GM18526 (cell line): ENCODE results near the gene TBXAS1.

Experiments
- POLR2A ChIP-seq: IDR thresholded peaks from 3 replicates; pipeline ENCODE4 v1.6.1; 2011; ENCODE audit not compliant: insufficient read length; ENCODE audit errors: extremely low read depth

The TBXAS1 gene

DNA sequence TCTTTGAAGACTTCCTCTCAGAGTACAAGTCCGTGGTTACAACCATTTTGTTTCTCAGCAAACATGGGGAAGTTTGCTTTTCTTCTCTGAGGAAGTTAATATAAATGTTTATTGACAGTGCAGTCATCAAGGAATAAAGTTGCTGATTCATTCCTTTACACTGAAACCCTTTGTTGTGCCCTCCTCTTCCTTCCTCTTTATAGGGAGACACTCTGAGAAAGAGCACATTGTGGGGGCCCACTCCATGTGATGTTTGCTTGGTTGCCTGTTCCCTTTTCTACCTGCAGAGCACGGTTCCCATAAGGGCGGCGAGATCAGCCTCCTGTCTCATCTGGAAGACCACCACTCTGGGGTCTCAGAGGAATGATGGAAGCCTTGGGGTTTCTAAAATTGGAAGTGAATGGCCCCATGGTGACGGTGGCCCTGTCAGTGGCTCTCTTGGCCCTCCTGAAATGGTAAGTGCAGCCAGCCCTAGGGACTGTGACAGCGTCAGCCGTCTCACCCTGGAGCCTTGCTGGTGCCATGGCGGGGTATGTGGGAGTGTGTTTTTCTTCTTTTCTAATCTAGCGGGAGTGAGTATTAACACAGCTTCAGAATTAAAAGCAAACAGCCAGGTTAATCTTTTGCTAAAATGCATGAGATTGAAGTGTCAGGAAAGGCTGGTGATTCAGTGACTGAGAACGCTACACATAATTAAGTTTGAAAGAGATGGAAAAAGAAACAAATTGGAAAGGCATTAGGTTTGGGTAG lies at the start of gene TBXAS1:
TBXAS1 (plus strand) TSS at position 240 of the 750 bp plus-strand sequence; CDS start at position 367, 127 bp downstream.
- TF ChIP-seq POLR2A: no peak

DNA sequence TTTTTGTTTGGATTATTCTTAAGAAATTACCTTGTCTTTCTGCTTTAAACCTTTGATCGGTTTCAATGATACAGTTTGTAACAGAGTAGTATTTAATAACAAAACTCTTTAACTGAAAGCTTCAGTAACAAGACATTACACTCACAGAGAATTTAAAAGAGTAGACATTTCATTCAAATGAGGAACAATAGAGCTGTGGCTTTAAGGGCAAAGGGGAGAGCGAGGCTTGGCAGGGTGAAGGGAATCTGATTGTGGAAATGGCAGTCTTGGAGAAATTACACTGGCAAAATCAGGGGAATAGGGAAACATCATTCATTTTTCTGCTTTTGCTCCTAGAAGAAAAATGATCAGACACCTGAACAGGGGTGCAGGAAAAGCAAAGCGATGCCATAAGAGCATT lies 46.1 kb upstream of the TBXAS1 start:
- no peak for TF ChIP-seq POLR2A

DNA sequence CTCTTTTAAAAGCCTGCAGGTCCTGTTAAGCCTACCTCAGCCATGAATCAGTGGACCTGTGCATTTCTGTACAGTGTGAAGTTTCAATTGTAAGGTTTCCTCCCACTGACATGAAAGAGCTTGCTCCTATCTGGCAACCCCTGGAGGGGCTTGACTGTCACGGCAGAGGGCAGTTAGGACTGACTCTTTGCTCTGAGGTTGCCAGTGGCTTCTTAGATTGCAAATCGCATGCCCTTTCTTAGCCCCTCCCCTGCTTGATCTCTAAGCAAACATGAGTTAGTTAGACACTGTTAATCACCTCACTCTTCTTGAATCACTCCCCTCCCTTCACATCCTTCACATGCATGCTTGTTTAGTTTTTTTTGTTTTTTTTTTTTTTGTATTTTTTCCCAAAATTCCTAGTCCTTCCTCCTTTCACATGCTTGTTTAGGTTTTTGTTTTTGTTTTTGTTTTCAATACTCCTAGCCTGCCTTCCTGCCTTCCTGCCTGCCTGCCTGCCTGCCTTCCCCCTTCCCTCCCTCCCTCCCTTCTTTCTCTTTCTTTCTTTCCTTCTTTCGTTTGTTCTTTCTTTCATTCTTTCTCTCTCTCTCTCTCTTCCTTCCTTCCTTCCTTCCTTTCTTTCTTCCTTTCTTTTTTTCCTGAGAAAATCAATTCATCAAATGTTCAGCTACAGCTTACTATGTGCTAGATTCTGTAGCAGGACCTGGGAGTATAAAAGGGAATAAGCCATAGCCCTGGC lies 45.2 kb upstream of the TBXAS1 start:
- TF ChIP-seq POLR2A: no peak

DNA sequence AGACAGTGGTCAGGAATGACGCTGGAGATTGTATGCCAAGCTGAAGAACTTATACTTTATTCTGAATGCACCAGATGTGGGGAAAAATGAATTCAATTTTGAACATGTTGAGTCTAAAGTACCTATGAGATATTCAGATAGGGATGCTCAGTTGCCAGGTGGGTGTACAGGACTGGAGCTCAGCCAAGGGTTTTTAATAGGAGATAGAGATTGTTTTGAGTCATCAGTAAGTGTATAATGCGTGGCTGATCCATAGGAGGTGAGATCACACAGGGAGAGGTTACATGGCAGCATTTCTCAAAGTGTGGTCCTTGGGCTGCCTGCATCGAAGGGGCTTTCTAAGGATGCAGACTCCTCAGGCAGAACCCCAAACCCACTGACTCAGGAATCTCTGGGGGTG lies 44.4 kb upstream of the TBXAS1 start:
- no peak for TF ChIP-seq POLR2A

DNA sequence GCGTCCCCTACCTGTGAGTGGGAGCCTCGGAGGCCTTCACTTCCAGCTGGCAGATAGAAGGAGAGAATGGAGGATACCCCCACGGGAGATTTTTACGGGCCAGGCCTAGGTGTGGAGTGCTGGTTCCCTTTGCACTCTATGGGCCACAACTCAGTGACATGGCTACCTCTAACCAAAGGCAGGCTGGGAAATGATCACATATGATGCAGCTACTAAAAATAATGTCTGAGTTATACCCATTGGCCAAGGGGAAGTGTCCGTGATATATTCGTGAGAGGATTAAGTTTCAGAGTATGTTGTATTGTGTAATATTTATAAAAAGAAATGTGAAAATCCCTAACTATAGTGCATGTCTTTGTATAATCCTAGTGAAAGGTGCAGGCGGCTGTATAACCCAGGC lies 37.7 kb upstream of the TBXAS1 start:
- no peak for TF ChIP-seq POLR2A

DNA sequence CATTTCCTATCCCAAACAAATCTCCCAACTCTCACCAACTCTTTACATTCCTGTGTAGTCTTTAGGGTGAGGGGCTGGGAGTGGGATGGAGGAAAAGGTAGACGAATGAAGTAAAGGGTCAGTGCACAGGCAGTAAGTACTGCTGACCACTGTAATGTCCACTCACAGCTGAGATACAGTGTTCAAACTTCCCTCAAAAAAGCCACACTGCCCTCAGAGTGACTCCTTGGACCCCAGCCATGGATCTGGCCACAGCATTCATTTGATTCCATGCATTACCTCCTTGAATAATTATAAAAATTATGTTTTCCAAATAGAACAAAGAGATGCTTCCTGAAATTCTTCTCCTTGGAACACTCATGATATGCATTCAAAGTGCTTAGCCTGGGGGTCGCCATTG lies 31.5 kb upstream of the TBXAS1 start:
- TF ChIP-seq POLR2A: no peak

DNA sequence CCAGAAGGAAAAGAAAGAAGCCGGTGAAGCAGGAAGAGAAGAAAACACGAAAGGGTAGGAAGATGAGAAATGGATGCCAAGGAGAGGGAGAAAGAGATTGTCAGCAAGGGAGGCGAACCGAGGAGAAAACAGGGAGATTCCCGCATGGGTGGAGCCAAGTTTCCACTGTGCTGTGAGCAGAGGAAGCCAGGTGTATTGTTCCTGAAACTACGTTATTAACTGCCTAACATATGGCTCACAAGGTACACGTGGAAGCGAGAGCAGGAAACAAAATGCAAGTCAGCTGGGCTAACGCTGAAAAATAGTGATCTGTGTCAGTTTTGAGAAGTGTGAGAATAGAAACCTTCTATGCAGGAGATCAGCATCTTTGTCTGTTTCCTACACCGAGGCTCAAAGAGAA lies 30.8 kb upstream of the TBXAS1 start:
- no peak for TF ChIP-seq POLR2A

DNA sequence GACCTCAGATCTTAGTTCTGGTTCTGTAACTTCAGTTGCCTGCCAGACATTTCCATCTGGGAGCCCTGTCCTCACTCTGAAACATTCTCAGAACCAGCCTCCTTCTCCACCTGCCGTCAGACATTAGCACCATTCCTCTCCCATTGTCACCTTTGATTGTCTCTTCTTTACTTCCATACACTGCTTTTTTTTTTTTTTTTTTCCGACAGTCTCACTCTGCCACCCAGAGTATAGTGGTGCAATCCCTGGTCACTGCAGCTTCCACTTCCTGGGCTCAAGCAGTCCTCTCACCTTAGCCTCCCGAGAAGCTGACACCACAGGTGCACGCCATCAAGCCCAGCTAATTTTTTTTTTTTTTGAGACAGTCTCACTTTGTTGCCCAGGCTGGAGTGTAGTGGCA lies 30.2 kb upstream of the TBXAS1 start:
- TF ChIP-seq POLR2A: no peak

DNA sequence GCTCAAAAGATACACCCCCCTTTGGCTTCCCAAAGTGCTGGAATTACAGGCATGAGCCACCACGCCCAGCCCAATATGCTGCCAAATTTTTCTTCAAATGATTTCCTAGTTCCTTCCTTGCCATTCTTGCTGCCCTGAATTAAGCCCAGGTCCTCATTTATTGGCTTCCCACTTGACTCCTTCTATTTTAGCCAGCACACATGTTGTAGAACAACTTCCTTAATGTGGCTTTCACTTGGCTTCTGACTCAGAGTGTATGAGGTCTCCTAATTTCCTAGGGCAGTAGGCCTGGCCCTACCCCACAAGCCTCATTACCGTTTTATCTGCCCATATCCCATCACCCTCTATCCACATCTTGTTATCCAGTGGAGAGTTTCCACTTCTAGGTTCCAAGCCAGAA lies 29.5 kb upstream of the TBXAS1 start:
- TF ChIP-seq POLR2A: no peak

DNA sequence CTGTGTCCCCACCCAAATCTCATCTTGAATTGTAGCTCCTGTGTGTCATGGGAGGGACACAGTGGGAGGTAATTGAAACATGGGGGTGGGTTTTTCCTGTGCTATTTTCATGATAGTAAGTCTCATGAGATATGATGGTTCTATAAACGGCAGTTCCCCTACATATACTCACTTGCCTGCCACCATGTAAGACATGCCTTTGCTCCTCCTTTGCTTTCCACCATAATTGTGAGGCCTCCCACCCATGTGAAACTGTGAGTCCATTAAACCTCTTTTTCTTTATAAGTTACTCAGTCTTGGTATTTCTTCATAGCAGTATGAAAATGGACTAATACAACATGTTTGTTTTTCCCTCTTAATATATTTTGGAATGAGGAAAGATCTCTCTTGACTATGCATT lies 24.5 kb upstream of the TBXAS1 start:
- no peak for TF ChIP-seq POLR2A

DNA sequence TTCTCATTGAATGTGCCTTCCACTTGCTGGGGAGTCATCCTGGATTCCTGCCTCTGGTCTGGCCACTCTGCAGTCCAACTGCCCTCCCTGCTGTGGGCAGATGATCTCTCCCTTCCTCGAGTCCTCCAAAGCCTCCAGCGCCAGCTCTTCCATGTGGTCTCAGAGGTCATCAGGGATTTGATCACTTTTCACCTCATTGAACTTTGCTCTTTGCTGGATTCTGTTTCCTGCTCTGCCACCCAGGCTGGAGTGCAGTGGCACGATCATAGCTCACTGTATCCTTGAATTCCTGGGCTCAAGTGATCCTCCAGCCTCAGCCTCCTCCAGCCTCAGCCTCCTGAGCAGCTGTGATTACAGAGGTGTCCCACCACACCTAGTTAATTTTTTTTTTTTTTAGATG lies 22.1 kb upstream of the TBXAS1 start:
- TF ChIP-seq POLR2A: no peak

DNA sequence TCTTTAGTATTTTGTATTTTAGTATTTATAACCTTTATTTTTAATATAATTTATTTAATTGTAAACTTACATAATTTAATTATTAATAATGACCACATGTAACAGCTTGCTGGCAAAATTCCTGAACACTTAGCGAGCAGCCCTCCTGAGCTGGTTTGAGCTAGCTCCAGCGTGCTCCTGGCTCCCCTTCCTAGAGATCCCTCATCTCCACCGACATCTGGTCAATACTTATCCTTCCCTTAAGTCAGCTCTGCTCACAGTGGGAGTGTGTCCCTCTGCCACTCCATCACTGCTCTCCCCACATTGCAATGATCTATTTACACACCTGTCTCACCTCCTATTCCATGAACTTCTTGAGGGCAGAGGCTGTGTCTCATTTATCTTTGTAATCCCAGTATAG lies 20.6 kb upstream of the TBXAS1 start:
- no peak for TF ChIP-seq POLR2A

DNA sequence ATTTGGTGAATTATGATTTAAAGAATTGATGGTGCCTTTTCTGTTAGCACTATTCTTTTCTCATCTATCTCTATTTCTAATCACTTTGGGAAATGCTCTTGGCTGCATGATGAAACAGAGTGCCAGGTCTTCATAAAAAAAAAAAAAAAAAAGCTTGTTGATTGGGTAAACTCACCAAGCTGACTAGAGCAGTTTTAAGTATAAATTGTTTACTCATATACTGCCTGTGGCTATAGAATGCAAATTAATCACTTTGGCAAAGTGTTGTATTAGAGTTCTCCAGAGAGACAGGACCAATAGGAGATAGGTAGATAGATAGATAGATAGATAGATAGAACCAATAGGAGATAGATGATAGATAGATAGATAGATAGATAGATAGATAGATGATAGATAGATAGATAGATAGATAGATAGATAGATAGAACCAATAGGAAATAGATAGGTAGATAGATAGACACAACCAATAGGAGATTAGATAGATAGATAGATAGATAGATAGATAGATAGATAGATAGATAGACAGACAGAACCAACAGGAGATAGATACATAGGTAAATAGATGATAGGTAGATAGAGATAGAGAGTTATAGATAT lies 20.1 kb upstream of the TBXAS1 start:
- TF ChIP-seq POLR2A: no peak

DNA sequence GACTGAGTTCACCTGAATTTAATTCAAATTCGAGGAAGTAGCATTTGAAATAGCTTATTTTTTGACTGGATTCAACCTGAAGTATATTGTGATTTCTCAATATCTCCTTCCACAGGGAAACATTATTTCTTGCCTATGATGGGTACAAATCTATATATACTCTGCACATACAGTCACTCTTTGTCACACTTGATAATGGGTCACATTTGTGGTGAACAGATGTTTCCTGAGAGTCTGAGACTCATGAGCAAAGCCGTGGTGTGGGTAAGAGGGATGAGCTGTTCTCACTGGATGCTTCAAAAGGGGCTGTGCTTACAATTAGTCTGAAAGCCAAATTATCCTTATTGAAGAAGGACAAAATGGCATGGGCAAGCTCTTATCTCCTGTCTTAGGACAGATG lies 18.0 kb upstream of the TBXAS1 start:
- no peak for TF ChIP-seq POLR2A

DNA sequence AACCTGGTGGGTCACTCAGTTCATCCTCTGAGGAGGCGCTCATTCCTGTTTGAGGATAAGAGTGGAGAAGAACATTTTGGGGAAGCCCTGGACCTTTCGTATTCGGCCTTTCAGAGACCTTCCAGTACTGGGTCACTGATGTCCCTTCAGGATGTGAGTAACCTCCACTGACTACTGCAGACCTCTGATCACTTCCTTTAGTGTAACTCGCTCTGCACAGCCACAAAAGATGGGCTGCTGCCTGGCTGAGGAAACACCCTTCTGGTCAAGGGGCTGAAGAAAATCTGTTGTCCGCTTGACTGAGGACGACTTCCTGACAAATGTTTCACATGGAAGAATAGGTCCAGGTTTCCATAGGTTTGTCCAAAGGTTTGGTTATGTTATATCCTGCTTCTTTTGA lies 15.9 kb upstream of the TBXAS1 start:
- no peak for TF ChIP-seq POLR2A

DNA sequence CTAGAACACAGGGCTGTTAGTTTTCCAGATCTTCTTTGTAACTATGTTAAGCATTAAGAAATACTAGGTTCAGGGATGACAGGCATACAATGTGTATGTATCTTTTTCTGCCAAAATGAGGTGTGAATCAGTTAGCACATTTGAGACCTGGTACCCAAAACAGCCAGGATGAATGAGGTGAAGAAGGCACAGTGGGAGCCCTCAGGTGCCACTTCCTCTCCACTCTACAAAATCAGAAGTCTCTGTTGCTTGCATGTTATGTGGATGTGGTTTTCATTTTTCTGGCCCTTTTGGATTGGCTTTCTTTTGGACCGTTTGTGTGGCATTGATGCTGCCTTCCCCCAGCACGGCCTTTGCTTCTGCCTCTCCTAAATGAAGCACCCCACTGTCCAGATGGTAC lies 15.4 kb upstream of the TBXAS1 start:
- no peak for TF ChIP-seq POLR2A
